ENCODE results near the gene C14orf180. TPM values are rescaled to one million over a fixed set of nuclear protein-coding genes. Genes with fewer than 3 reads are reported as not detected.

Gene C14orf180
- total RNA-seq, 1 donor from 2014 or later = not detected

DNA sequence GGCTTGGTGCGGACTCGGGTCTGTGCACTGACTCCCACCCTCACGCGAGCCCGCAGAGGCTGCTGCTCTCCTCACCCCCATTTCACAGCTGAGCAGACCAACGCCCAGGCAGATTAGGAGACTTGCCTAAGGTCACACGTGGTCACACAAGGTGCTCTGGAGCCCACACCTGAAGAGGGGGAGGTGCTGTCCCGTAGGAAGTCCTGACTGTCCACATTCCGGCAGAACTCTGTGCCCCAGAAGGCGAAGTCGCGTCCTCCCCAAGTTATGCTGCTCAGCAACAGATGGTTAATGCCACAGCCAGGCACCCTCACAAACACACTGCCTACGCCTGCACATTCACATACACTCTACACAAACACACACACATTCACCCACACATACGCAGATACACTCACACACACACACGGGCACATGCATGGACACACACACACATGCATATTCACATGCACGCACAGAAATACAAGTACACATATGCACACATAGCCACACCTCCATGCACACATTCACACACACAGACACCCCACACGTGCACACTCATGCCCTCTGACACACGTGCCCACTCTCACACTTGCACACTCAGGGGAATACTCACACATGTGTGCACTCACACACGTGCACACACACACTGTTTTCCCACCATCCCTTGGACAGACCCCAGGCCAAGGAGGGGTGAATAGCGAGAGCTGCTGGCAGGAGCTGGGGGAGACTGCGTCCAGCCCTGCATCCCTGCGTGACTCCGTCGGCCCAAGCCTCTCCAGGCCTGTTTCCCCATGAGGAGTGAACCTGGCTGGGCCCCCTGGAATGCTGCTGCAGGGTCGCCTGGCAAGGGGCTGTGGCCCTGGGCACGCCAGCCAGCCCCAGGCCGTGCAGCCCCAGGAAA, 4.1 kb downstream of the C14orf180 start:
- Mint-ChIP-seq H3K9me3 (ENCODE audit: unreplicated experiment) (no peaks in the 10 kb centered on the region), H3K27ac (ENCODE audit: unreplicated experiment) (no peak overlapping the region), H3K27me3 (ENCODE audit: unreplicated experiment) (peaks cover 9% of the 10 kb centered on the region), H3K4me1 (ENCODE audit: unreplicated experiment) (no peaks in the 10 kb centered on the region), H3K36me3 (ENCODE audit: low read depth, unreplicated experiment) (peaks cover 3% of the 10 kb centered on the region), H3K4me3 (ENCODE audit: unreplicated experiment) (peak overlapping the region; percentile 11)
- DNase-seq (ENCODE audit: low spot score) = no peak
- no peak for TF ChIP-seq CTCF (IDR thresholded peaks at IDR 0.05; ENCODE audit: unreplicated experiment)

- H3K27me3 Mint-ChIP-seq (ENCODE audit: unreplicated experiment) = peaks cover 9% of the 10 kb centered on the region
- DNase-seq (ENCODE audit: low spot score) = no peak
- TF ChIP-seq CTCF (IDR thresholded peaks at IDR 0.05; ENCODE audit: unreplicated experiment) = no peak
- no peak overlapping the region for H3K4me3 Mint-ChIP-seq (ENCODE audit: unreplicated experiment)
- no peaks in the 10 kb centered on the region for H3K9me3 Mint-ChIP-seq (ENCODE audit: unreplicated experiment)
- peaks cover 3% of the 10 kb centered on the region for H3K36me3 Mint-ChIP-seq (ENCODE audit: low read depth, unreplicated experiment)
- H3K4me1 Mint-ChIP-seq (ENCODE audit: unreplicated experiment) = no peaks in the 10 kb centered on the region
- no peak overlapping the region for H3K27ac Mint-ChIP-seq (ENCODE audit: unreplicated experiment)
Measured at GRCh38 chr14:104584557-104584956, 5.0 kb downstream of the C14orf180 start.

- Mint-ChIP-seq H3K9me3 (ENCODE audit: unreplicated experiment) (no peaks in the 10 kb centered on the region), H3K27ac (ENCODE audit: unreplicated experiment) (no peak overlapping the region), H3K27me3 (ENCODE audit: unreplicated experiment) (peaks cover 9% of the 10 kb centered on the region), H3K4me3 (ENCODE audit: unreplicated experiment) (no peak overlapping the region), H3K4me1 (ENCODE audit: unreplicated experiment) (no peaks in the 10 kb centered on the region), H3K36me3 (ENCODE audit: low read depth, unreplicated experiment) (peaks cover 7% of the 10 kb centered on the region)
- DNase-seq (ENCODE audit: low spot score) = no peak
- no peak for TF ChIP-seq CTCF (IDR thresholded peaks at IDR 0.05; ENCODE audit: unreplicated experiment)
Measured at GRCh38 chr14:104585966-104586697, 6.6 kb downstream of the C14orf180 start.

- Mint-ChIP-seq H3K4me3 (ENCODE audit: unreplicated experiment) (no peak overlapping the region), H3K4me1 (ENCODE audit: unreplicated experiment) (no peaks in the 10 kb centered on the region)
Measured at GRCh38 chr14:104586832-104587620, 7.5 kb downstream of the C14orf180 start.

More at GRCh38 chr14:104586832-104587620, 7.5 kb downstream of the C14orf180 start:
- H3K27me3 Mint-ChIP-seq (ENCODE audit: unreplicated experiment) = peaks cover 9% of the 10 kb centered on the region
- no peak for TF ChIP-seq CTCF (IDR thresholded peaks at IDR 0.05; ENCODE audit: unreplicated experiment)
- no peak for DNase-seq (ENCODE audit: low spot score)
- H3K36me3 Mint-ChIP-seq (ENCODE audit: low read depth, unreplicated experiment) = peaks cover 7% of the 10 kb centered on the region
- no peak overlapping the region for H3K27ac Mint-ChIP-seq (ENCODE audit: unreplicated experiment)
- H3K9me3 Mint-ChIP-seq (ENCODE audit: unreplicated experiment) = no peaks in the 10 kb centered on the region

All from endothelial cell (in vitro differentiated cells).